Metanephros (tissue), 1 donor: Measurements from ENCODE around the gene NXPE3. TPM values are rescaled to one million over a fixed set of nuclear protein-coding genes. Genes with fewer than 3 reads are reported as not detected.

Source experiments
- total RNA-seq: library from RNA; depleted of rRNA; stranded (reverse); fragments of >200 nt; gene quantifications from one replicate; pipeline ENCODE4 v1.2.3, GENCODE V29; 2014

NXPE3 gene
- total RNA-seq = 6.1 TPM

GRCh38 chr3:101779047-101779821 is at the start of gene NXPE3:
Gene NXPE3 (plus strand): TSS chr3:101779211. CDS start chr3:101785597, 6,386 bp downstream.

GRCh38 chr3:101848754-101849713 is 70.0 kb downstream of the NXPE3 start, which contains the start of gene NFKBIZ:
Gene NFKBIZ (plus strand): TSS chr3:101849514. CDS start chr3:101849629, 115 bp downstream.

Other genes starting within 250 kb of the NXPE3 start
- 17.3 TPM for gene TRMT10C, start 217.3 kb upstream of the NXPE3 start, total RNA-seq
- gene PCNP, start 205.0 kb upstream of the NXPE3 start, total RNA-seq = 87.5 TPM
- 31.1 TPM for gene ZBTB11, start 102.1 kb upstream of the NXPE3 start, total RNA-seq
- 1,419 TPM for gene RPL24, start 92.5 kb upstream of the NXPE3 start, total RNA-seq
- 19.8 TPM for gene CEP97, start 54.6 kb upstream of the NXPE3 start, total RNA-seq
- gene NFKBIZ, start 70.3 kb downstream of the NXPE3 start, total RNA-seq = 33.2 TPM